GM21360 (cell line): ENCODE results near the gene NPIPA8.
"Not testable (repeated sequence)": the region's sequence is repeated elsewhere in the genome, so short reads cannot be mapped to it uniquely, and the experiment has no call there.

Experiments
- ATAC-seq: cut with Tn5 transposase; IDR thresholded peaks from one replicate; pipeline ENCODE4 v1.9.1; 2021; ENCODE audit warnings: mild to moderate bottlenecking, moderate library complexity; ENCODE audit not compliant: unreplicated experiment

The NPIPA8 gene

DNA sequence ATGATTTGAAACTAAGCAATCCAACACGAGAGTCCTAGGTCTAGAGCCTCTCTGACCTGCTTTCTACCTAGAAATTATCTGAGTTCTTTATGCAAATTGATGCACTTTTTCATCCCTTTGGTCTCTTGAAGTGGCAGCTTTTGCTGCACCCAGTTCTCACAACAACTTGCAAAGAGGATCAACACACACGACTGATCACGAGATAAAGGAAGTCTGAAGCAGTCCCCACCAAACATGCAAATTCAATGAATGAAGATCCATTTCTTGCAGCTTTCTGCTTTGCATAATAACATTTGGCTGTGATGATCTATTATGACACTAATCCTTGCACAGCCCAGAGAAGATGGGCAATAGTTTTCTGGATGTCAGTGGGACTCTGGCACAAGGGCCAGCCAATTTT is 56.2 kb downstream of the NPIPA8 start:
- ATAC-seq: not testable (repeated sequence)

DNA sequence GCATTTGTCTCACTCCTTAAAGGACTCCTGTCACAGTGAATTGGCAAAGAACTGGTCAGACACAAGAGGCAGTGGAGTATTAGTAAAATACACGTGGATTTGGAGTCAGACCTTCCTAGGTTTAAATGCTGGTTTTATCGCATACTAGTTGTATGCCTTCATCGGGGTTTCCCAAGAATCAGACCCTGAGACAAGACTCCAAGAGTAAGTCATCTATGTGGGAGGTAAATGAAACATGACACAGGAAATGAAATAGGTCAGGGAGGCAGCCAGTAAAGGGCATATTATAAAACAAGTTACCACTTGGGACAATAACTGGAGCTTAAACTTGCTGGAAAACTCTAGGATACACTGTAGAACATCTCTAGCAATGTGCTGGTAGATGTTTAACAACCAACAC is 59.8 kb downstream of the NPIPA8 start:
- ATAC-seq: not testable (repeated sequence)

GRCh38 chr16:18270171-18270570 is 66.4 kb downstream of the NPIPA8 start:
- ATAC-seq: not testable (repeated sequence)
